Placental epithelial cell (primary cell): ENCODE measurements around the gene CAMSAP1. TPM values are rescaled to one million over a fixed set of nuclear protein-coding genes. Genes with fewer than 3 reads are reported as not detected.

Experiments used
- total RNA-seq: library from RNA; depleted of rRNA; stranded (reverse); fragments of >200 nt; gene quantifications from 2 replicates; pipeline ENCODE4 v1.2.3, GENCODE V29; 2012

The CAMSAP1 gene, protein sequence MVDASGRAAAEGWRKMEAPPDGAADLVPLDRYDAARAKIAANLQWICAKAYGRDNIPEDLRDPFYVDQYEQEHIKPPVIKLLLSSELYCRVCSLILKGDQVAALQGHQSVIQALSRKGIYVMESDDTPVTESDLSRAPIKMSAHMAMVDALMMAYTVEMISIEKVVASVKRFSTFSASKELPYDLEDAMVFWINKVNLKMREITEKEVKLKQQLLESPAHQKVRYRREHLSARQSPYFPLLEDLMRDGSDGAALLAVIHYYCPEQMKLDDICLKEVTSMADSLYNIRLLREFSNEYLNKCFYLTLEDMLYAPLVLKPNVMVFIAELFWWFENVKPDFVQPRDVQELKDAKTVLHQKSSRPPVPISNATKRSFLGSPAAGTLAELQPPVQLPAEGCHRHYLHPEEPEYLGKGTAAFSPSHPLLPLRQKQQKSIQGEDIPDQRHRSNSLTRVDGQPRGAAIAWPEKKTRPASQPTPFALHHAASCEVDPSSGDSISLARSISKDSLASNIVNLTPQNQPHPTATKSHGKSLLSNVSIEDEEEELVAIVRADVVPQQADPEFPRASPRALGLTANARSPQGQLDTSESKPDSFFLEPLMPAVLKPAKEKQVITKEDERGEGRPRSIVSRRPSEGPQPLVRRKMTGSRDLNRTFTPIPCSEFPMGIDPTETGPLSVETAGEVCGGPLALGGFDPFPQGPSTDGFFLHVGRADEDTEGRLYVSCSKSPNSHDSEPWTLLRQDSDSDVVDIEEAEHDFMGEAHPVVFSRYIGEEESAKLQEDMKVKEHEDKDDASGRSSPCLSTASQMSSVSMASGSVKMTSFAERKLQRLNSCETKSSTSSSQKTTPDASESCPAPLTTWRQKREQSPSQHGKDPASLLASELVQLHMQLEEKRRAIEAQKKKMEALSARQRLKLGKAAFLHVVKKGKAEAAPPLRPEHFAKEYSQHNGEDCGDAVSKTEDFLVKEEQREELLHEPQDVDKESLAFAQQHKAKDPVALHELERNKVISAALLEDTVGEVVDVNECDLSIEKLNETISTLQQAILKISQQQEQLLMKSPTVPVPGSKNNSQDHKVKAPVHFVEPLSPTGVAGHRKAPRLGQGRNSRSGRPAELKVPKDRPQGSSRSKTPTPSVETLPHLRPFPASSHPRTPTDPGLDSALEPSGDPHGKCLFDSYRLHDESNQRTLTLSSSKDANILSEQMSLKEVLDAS (N-terminal part only)
- total RNA-seq = 25.6 and 30.2 TPM in 2 replicates

GRCh38 chr9:135907431-135908092 is at the start of gene CAMSAP1:
Gene CAMSAP1, minus strand, starts transcription at chr9:135907546. Its CDS starts 387 bp downstream, at chr9:135907159.

Other genes starting within 250 kb of the CAMSAP1 start
- gene LCN9, start 244.2 kb downstream of the CAMSAP1 start, total RNA-seq = not detected in 2 replicates
- gene SOHLH1, start 208.1 kb downstream of the CAMSAP1 start, total RNA-seq = not detected in 2 replicates
- gene KCNT1, start 205.4 kb downstream of the CAMSAP1 start, total RNA-seq = not detected in 2 replicates
- 33.4 and 37.1 TPM in 2 replicates for gene UBAC1, start 53.8 kb upstream of the CAMSAP1 start, total RNA-seq
- 7.9 and 13.8 TPM in 2 replicates for gene NACC2, start 187.7 kb upstream of the CAMSAP1 start, total RNA-seq
- gene TMEM250, start 211.3 kb upstream of the CAMSAP1 start, total RNA-seq = 38.1 and 61.1 TPM in 2 replicates